ENCODE data around the gene LRCH1. TPM values are rescaled to one million over a fixed set of nuclear protein-coding genes. Genes with fewer than 3 reads are reported as not detected.

Gene LRCH1
- total RNA-seq, 1 donor = 10.0 TPM

DNA sequence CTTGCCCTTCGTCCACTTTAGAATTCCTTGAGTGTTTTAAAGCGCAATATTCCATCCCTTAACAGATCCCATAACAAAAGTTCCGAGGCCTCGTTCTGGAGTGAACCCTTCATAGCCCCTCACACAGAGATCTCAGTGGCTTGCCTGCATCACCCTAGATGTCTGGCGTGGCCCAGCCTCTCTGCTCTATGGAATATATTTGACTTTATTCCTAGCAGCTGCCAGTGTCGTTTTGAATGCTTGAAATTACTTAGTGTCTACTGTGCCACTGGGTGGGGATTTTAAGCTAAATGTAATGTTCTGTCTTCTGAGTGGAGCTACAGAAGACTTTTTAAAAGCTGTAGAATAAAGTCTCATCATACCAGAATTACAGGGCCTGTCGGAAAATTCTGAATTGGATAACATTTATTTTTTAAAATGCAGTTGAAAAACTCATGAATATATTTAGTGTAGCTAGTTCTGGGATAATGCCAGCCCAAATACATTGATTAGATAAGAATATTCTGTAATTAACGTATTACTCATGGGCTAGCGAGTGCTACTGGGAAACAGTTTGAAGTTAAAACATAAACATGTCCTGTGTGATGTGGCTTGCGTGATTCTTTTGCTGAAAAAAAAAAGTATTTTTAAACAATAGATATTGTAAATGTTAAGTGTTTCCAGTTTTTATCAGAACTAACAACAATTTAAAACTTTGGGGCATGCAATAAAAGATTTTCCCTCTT is 132.2 kb downstream of the LRCH1 start:
- no peak for DNase-seq (ENCODE audit: low read depth in 2 of 3, low spot score in 2 of 3)

GRCh38 chr13:46686171-46686570 is 133.2 kb downstream of the LRCH1 start:
- no peak for DNase-seq (ENCODE audit: low read depth in 2 of 3, low spot score in 2 of 3)

- DNase-seq (ENCODE audit: low read depth in 2 of 3, low spot score in 2 of 3) = peak in 2 of 3 donors; percentile 80 to 81
These were observed 134.8 kb downstream of the LRCH1 start for GRCh38 chr13:46687810-46688209.

DNA sequence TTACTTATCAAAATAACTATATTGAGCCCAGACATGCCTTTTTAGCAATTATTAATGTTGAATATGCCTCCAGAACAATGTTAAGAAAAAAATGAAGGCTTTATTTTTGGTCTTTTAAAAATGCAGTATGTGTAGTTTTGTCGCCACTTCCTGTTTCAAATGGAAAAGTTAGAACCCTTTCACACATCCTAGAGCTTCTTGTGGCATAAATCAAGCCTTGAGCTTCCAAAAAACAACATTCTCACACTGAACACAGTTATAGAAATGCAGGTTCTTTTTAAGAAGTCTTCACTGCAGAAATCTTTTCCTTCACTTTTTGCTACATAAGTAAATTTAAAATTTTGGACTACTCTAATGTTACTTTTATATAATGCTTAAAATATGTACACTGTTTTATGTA is 135.3 kb downstream of the LRCH1 start:
- peak in 1 of 3 donors; percentile 26 for DNase-seq (ENCODE audit: low read depth in 2 of 3, low spot score in 2 of 3)

GRCh38 chr13:46698014-46698413 is 145.0 kb downstream of the LRCH1 start:
- DNase-seq (ENCODE audit: low read depth in 2 of 3, low spot score in 2 of 3) = no peak

DNA sequence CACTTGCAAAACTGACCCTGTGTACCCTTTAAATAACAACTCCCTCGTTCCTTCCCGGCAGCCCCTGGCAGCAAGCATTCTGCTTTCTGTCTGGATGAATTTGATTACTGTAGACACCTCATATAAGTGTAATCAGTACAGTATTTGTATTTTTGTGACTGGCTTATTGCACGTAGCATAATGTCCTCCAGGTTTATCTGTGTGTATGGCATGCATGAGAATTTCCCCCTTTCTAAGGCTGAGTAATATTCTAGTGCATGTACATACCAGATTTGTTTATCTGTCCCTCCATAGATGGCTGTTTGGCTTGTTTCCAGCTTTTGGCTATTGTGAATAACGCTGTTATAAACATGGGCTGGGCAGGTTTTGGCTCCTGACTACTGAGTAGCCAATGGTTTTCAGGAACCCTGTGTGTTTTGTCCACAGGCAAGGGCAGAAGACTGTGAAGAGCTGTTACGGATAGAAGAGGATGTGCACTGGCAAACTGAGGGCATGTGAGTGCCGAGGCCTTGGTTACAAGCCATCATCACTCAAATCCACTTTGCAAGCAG is 146.0 kb downstream of the LRCH1 start:
- no peak for DNase-seq (ENCODE audit: low read depth in 2 of 3, low spot score in 2 of 3)

DNA sequence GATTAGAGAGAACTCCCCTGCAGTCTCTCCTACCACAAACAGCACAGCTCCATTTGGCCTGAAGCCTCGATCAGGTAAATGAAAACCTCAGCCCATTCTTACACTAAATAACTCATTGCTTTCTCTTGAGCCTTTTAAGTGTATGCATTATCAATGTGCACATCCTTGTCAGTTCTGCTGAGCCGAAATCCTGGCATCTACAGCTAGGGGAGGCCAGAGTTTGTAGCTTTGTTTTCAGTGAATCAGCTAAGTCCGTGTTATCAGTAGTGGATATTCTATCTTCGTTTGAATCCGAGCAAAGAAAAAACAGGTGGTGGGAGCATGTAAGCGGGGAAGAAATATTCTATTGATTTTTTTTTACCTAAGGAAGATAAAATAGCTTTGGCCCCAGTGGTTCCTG is 159.6 kb downstream of the LRCH1 start:
- DNase-seq (ENCODE audit: low read depth in 2 of 3, low spot score in 2 of 3) = no peak

DNA sequence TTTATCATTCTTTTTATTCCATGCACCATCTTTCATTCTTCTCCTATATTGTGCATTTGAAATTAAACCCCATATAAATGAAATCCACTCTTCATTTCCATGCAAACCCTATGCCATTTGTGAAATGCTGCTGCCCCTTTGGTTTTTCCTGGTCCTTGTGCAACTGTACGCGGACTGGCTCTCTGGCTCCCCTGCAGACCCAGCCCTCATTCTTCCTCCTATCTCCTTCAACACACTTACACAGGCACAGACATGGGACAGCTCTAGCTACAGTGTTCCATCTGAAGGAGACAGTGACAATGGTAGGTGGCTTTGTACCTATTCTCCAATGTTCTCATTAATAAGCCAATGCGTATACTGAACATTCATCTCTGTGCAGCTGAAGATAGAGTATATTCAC is 162.4 kb downstream of the LRCH1 start:
- no peak for DNase-seq (ENCODE audit: low read depth in 2 of 3, low spot score in 2 of 3)

GRCh38 chr13:46716821-46717220 is 163.9 kb downstream of the LRCH1 start:
- DNase-seq (ENCODE audit: low read depth in 2 of 3, low spot score in 2 of 3) = no peak

DNA sequence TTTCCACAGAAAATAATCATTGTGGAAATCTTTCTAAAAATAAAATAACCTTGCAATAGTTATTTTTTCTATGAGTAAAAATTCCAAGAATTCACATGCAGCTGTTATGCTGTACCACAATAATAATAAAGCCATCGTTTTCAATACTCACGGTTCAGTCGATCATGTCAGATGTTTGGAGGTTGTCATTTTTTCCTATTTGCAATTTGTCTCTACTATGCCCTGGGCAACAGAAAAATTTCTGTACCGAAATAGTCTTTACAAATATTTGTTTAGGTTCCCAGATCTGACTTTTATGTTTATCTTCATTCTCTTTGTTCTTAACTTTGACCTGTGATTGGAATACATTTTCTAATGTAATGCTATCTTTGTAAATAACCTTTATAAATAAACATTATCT is 164.3 kb downstream of the LRCH1 start:
- DNase-seq (ENCODE audit: low read depth in 2 of 3, low spot score in 2 of 3) = no peak

- DNase-seq (ENCODE audit: low read depth in 2 of 3, low spot score in 2 of 3) = peak in 2 of 3 donors; percentile 25 to 43
These were observed 164.9 kb downstream of the LRCH1 start for GRCh38 chr13:46717856-46718255.

- DNase-seq (ENCODE audit: low read depth in 2 of 3, low spot score in 2 of 3) = no peak
These were observed 167.2 kb downstream of the LRCH1 start for GRCh38 chr13:46720189-46720588.

DNA sequence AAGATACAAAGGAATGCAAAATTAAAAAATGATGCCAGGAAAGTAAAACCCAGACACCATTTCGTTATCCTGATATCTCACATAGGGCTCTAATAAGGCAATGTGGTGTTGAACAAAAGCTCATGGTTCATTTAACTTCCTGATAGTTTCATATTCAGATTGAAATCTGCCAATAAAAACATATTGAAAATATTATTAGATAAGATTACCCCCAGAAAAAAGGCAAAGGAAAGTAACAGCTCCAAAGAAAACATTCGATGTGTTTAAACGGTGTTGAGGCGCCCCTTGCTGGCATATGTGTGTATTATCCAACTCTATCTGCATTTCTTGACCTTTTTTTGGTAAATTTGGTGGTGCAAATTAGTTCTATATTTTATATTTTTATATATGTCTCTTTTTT is 168.1 kb downstream of the LRCH1 start:
- peak; percentile 11 to 80 (median 45) for DNase-seq (ENCODE audit: low read depth in 2 of 3, low spot score in 2 of 3)

GRCh38 chr13:46726347-46726746 is 173.4 kb downstream of the LRCH1 start:
- no peak for DNase-seq (ENCODE audit: low read depth in 2 of 3, low spot score in 2 of 3)

GRCh38 chr13:46728777-46729176 is 175.8 kb downstream of the LRCH1 start:
- DNase-seq (ENCODE audit: low read depth in 2 of 3, low spot score in 2 of 3) = peak in 1 of 3 donors; percentile 25

DNA sequence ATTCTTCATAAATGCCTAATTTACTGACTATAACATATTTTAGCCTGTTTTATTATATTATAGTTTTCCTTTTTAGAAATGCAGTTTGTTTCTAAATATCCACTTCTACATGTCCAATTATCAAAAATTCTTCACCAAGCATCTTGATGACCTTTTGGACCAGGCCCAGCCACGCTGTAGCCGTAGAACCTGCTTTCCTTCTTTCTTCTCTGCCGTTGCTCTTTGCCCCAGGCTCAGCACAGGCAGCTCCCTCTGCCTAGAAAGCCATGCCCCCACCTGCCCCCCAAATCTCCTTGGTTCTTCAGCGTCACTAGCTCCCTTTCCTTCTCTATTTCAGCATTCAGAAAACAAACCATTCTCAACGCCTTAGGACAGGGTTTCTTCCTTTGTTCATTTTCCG is 178.6 kb downstream of the LRCH1 start:
- no peak for DNase-seq (ENCODE audit: low read depth in 2 of 3, low spot score in 2 of 3)

GRCh38 chr13:46735425-46735824 is 182.5 kb downstream of the LRCH1 start:
- DNase-seq (ENCODE audit: low read depth in 2 of 3, low spot score in 2 of 3) = no peak

DNA sequence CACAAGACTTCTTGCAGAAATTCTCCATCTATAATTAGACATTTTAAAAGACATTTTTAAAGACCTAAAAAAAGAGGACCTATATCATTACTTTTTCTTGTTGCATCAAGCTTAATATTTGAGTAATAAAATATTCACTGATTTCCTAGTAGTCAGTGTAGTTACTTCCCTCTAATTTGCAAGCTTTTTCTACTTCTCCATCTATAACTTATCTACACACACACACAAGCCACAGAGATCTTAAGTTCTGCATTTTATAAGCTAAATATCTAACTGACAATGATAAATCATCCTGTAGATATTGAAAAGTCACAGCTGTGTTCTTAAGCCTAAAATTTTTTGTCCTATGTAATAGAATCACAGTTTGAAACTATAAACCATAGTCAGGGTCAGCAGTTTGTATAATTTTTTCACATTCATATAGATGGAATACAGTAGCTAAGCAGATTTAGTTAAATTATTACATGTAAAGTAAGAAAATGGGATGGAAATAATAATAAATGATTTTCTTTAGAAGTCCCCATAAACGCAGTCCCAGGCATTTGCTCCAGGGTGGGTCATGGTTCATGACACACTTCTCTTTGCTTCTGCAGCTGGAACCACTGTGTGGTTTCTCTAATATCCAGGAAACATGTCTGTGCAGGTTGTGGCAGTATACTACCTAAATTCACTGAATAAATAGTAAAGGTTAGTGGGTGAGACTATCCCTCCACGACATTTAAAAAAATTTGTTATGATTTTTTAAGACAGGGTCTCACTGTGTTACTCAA is 183.8 kb downstream of the LRCH1 start:
- DNase-seq (ENCODE audit: low read depth in 2 of 3, low spot score in 2 of 3) = peak in 2 of 3 donors; percentile 60 to 91

DNA sequence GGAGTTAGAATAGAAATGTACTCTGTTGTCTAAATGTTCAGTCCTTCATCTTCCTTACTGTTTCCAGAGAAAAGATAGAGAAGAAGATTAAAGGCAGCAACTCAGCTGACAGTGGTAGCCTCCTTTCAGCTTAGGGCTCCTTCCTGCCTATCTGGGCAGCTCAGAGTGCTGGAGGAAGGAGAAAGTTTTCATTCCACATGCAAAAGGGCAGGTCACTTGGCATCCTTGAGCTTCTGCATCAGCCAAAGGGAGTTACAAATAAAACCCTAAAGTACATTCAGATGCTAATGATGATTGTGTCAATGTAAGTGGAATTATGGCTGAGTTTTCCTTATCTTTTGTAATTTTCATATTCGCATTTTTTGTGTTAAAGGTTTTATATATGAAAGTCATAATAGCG is 185.1 kb downstream of the LRCH1 start:
- no peak for DNase-seq (ENCODE audit: low read depth in 2 of 3, low spot score in 2 of 3)

DNA sequence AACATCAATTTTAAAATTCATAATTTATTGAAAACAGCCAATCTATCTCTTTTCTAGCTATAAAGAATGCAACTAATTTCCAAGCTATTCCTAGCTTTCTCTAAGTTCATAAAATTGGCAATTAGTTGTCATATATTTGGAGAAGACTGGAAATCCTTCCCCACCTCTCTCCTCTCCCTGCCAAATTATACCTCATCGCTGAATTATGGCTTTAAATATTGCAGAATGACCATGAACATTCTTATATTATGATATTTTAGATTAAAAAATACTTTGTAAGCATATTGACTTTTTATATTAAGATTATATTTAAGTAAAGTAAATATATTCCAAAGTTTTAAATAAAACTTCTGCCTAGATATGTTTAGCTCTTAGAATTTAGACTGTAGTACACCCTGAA is 185.8 kb downstream of the LRCH1 start:
- no peak for DNase-seq (ENCODE audit: low read depth in 2 of 3, low spot score in 2 of 3)

DNA sequence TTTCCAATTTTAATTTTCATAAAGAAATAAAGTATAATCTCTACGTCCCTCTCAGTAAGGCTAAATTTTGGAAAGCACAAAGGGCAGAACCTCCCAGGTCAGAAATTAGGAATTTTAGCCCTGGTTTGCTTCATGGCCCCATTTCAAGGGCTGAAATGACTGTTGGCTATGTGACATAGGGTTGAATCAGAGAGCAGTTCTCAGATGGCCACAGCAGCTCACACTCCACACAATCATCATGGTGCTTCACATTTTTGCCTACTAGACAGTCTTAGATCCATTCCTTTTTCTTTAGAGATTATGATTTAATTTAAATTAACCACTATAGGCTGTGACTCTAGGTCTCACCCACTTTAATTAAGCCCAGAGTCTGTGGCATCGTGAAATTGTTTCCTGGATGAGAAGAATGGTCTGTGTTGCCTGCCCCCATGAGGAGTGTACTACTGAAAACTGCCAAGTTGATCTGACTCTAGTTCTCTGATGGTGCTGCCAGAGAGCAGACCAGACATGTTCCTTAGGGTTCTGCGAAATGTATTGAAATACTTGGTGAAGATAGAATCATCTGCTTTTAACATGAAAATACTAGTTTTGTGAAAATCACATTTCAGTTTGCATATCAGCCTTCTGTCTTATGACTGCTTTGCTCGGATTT is 186.6 kb downstream of the LRCH1 start:
- DNase-seq (ENCODE audit: low read depth in 2 of 3, low spot score in 2 of 3) = no peak
